Tibial nerve (tissue), 4 donors: ENCODE results near the gene ARHGAP12.
"Not testable (repeated sequence)": the region's sequence is repeated elsewhere in the genome, so short reads cannot be mapped to it uniquely, and the experiment has no call there.

Experiments
- CTCF ChIP-seq, 5 experiments: fragments of 200-600 bp in 3 of 5; fragments of 450-650 bp in 2 of 5; sonication (generic) in 3 of 5; IDR thresholded peaks; one replicate each; pipeline ENCODE4 v1.5.1; 2016 to 2019; ENCODE audit warnings: antibody characterized with exemption in 5 of 5, mild to moderate bottlenecking in 3 of 5, moderate library complexity in 2 of 5
- EP300 ChIP-seq, 2 donors: sonication (generic); formaldehyde crosslinking; IDR thresholded peaks; one replicate each; pipeline ENCODE4 v1.6.1; 2017; ENCODE audit warnings: antibody characterized with exemption in 2 of 2, mild to moderate bottlenecking in 1 of 2
- POLR2A ChIP-seq, 2 donors: fragments of 450-650 bp; IDR thresholded peaks; one replicate each; pipeline ENCODE4 v1.6.1; 2017; ENCODE audit warnings: antibody characterized with exemption in 2 of 2, mild to moderate bottlenecking in 2 of 2, moderate library complexity in 2 of 2

GRCh38 chr10:31895722-31896121 is 32.9 kb downstream of the ARHGAP12 start:
- TF ChIP-seq CTCF, EP300, POLR2A (IDR thresholded peaks at IDR 0.05): not testable (repeated sequence)
